ENCODE measurements around the gene BABAM2.
A peak's percentile ranks its signal among the peaks of the same experiment; 100 is the strongest.

The BABAM2 gene

GRCh38 chr2:28055325-28055970 is 164.9 kb downstream of the BABAM2 start:
- Mint-ChIP-seq H3K27ac (peak overlapping the region in 1 of 2 donors; percentile 4), H3K27me3 (no peaks in the 10 kb centered on the region), H3K4me1 (peaks cover 28% of the 10 kb centered on the region), H3K9me3 (no peaks in the 10 kb centered on the region), H3K4me3 (no peak overlapping the region)
- DNase-seq (no peak), ATAC-seq (peak; percentile 50)

GRCh38 chr2:28058791-28059190 is 168.3 kb downstream of the BABAM2 start:
- Mint-ChIP-seq H3K4me3 (no peak overlapping the region), H3K9me3 (no peaks in the 10 kb centered on the region), H3K4me1 (peaks cover 32% of the 10 kb centered on the region), H3K27ac (no peak overlapping the region), H3K27me3 (no peaks in the 10 kb centered on the region)
- no peak for DNase-seq
- no peak for ATAC-seq

- ATAC-seq (no peak), DNase-seq (no peak)
- Mint-ChIP-seq H3K9me3 (no peaks in the 10 kb centered on the region), H3K27me3 (no peaks in the 10 kb centered on the region), H3K4me3 (no peak overlapping the region), H3K27ac (no peak overlapping the region), H3K4me1 (peaks cover 14% of the 10 kb centered on the region)
These were observed 172.3 kb downstream of the BABAM2 start for GRCh38 chr2:28062867-28063266.

GRCh38 chr2:28063492-28063962 is 173.0 kb downstream of the BABAM2 start:
- ATAC-seq (peak; percentile 85), DNase-seq (no peak)
- Mint-ChIP-seq H3K27me3 (no peaks in the 10 kb centered on the region), H3K4me3 (no peak overlapping the region), H3K27ac (no peak overlapping the region), H3K4me1 (peaks cover 14% of the 10 kb centered on the region), H3K9me3 (no peaks in the 10 kb centered on the region)

GRCh38 chr2:28067602-28068001 is 177.1 kb downstream of the BABAM2 start:
- Mint-ChIP-seq H3K4me1 (peaks cover 13% of the 10 kb centered on the region), H3K27me3 (no peaks in the 10 kb centered on the region), H3K9me3 (no peaks in the 10 kb centered on the region), H3K4me3 (no peak overlapping the region), H3K27ac (no peak overlapping the region)
- ATAC-seq (no peak), DNase-seq (no peak)

GRCh38 chr2:28068088-28068487 is 177.6 kb downstream of the BABAM2 start:
- Mint-ChIP-seq H3K4me3 (no peak overlapping the region), H3K9me3 (no peaks in the 10 kb centered on the region), H3K27me3 (no peaks in the 10 kb centered on the region), H3K4me1 (peaks cover 8% of the 10 kb centered on the region), H3K27ac (no peak overlapping the region)
- ATAC-seq (no peak), DNase-seq (no peak)

GRCh38 chr2:28068527-28068926 is 178.0 kb downstream of the BABAM2 start:
- no peaks in the 10 kb centered on the region for H3K27me3 Mint-ChIP-seq
- no peak overlapping the region for H3K4me3 Mint-ChIP-seq
- peaks cover 4% of the 10 kb centered on the region for H3K4me1 Mint-ChIP-seq
- H3K27ac Mint-ChIP-seq, result no peak overlapping the region
- no peaks in the 10 kb centered on the region for H3K9me3 Mint-ChIP-seq
- DNase-seq, result no peak
- ATAC-seq, result no peak

- DNase-seq (no peak), ATAC-seq (no peak)
- H3K4me3 Mint-ChIP-seq, result no peak overlapping the region
- H3K9me3 Mint-ChIP-seq, result no peaks in the 10 kb centered on the region
- no peaks in the 10 kb centered on the region for H3K4me1 Mint-ChIP-seq
- peak overlapping the region in 1 of 2 donors; percentile 8 for H3K27ac Mint-ChIP-seq
- no peaks in the 10 kb centered on the region for H3K27me3 Mint-ChIP-seq
These were observed 180.7 kb downstream of the BABAM2 start for GRCh38 chr2:28071221-28071620.

- ATAC-seq (no peak), DNase-seq (no peak)
- Mint-ChIP-seq H3K9me3 (no peaks in the 10 kb centered on the region), H3K4me3 (no peak overlapping the region), H3K27me3 (no peaks in the 10 kb centered on the region), H3K27ac (no peak overlapping the region), H3K4me1 (no peaks in the 10 kb centered on the region)
These were observed 183.6 kb downstream of the BABAM2 start for GRCh38 chr2:28074137-28074536.

- Mint-ChIP-seq H3K4me3 (no peak overlapping the region), H3K4me1 (peaks cover 19% of the 10 kb centered on the region), H3K9me3 (no peaks in the 10 kb centered on the region), H3K27me3 (no peaks in the 10 kb centered on the region), H3K27ac (peak overlapping the region in 1 of 2 donors; percentile 20)
- ATAC-seq, result no peak
- DNase-seq, result no peak
These were observed 190.4 kb downstream of the BABAM2 start for GRCh38 chr2:28080911-28081310.

GRCh38 chr2:28082131-28082530 is 191.6 kb downstream of the BABAM2 start:
- Mint-ChIP-seq H3K27ac (no peak overlapping the region), H3K4me1 (peaks cover 19% of the 10 kb centered on the region), H3K4me3 (no peak overlapping the region), H3K9me3 (no peaks in the 10 kb centered on the region), H3K27me3 (no peaks in the 10 kb centered on the region)
- no peak for DNase-seq
- ATAC-seq, result no peak

GRCh38 chr2:28083476-28083875 is 192.9 kb downstream of the BABAM2 start:
- no peak for ATAC-seq
- Mint-ChIP-seq H3K4me1 (peaks cover 19% of the 10 kb centered on the region), H3K27me3 (no peaks in the 10 kb centered on the region), H3K27ac (no peak overlapping the region), H3K9me3 (no peaks in the 10 kb centered on the region), H3K4me3 (no peak overlapping the region)
- no peak for DNase-seq

GRCh38 chr2:28084564-28084963 is 194.0 kb downstream of the BABAM2 start:
- ATAC-seq, result no peak

GRCh38 chr2:28085201-28085600 is 194.7 kb downstream of the BABAM2 start:
- ATAC-seq, result no peak
- Mint-ChIP-seq H3K4me3 (no peak overlapping the region), H3K27ac (no peak overlapping the region), H3K27me3 (no peaks in the 10 kb centered on the region), H3K9me3 (no peaks in the 10 kb centered on the region), H3K4me1 (peaks cover 19% of the 10 kb centered on the region)
- DNase-seq, result no peak

More at GRCh38 chr2:28084564-28084963, 194.0 kb downstream of the BABAM2 start:
- H3K27ac Mint-ChIP-seq, result no peak overlapping the region
- peaks cover 19% of the 10 kb centered on the region for H3K4me1 Mint-ChIP-seq
- no peaks in the 10 kb centered on the region for H3K27me3 Mint-ChIP-seq
- no peaks in the 10 kb centered on the region for H3K9me3 Mint-ChIP-seq
- no peak overlapping the region for H3K4me3 Mint-ChIP-seq
- no peak for DNase-seq

- Mint-ChIP-seq H3K27me3 (no peaks in the 10 kb centered on the region), H3K9me3 (no peaks in the 10 kb centered on the region), H3K4me1 (peaks cover 6% of the 10 kb centered on the region), H3K27ac (no peak overlapping the region), H3K4me3 (no peak overlapping the region)
- DNase-seq (no peak), ATAC-seq (no peak)
These were observed 196.1 kb downstream of the BABAM2 start for GRCh38 chr2:28086611-28087010.

- no peak for DNase-seq
- Mint-ChIP-seq H3K27me3 (no peaks in the 10 kb centered on the region), H3K4me3 (no peak overlapping the region), H3K27ac (no peak overlapping the region), H3K9me3 (no peaks in the 10 kb centered on the region), H3K4me1 (no peaks in the 10 kb centered on the region)
- ATAC-seq, result no peak
These were observed 198.4 kb downstream of the BABAM2 start for GRCh38 chr2:28088970-28089369.

- no peak for DNase-seq
- no peaks in the 10 kb centered on the region for H3K9me3 Mint-ChIP-seq
- H3K27ac Mint-ChIP-seq, result no peak overlapping the region
- no peaks in the 10 kb centered on the region for H3K27me3 Mint-ChIP-seq
- no peak overlapping the region for H3K4me3 Mint-ChIP-seq
- ATAC-seq, result no peak
- no peaks in the 10 kb centered on the region for H3K4me1 Mint-ChIP-seq
These were observed 199.0 kb downstream of the BABAM2 start for GRCh38 chr2:28089486-28089885.

Measured in stimulated activated naive CD8-positive, alpha-beta T cell treated with anti-CD3 and anti-CD28 coated beads, Interleukin-15, amount 100 ng/mL, for 72 hours (primary cell).